Measurements from ENCODE around the gene SCP2D1. TPM values are rescaled to one million over a fixed set of nuclear protein-coding genes. Genes with fewer than 3 reads are reported as not detected.
"Not testable (repeated sequence)": the region's sequence is repeated elsewhere in the genome, so short reads cannot be mapped to it uniquely, and the experiment has no call there.

Gene SCP2D1
- total and polyA plus RNA-seq, 2 of the 8 experiments (the other 6 are each of a cell fraction or from before 2014, with no cell fraction given), result not detected

- H2BK15ac ChIP-seq (ENCODE audit: low read length); H2BK20ac ChIP-seq (ENCODE audit: low read length); H3K4me1 ChIP-seq (replicated peaks in 1 of 4; ENCODE audit: control insufficient read depth in 3 of 4, insufficient read depth in 4 of 4, low read length in 3 of 4); POLR2A ChIA-PET (ENCODE audit: partially characterized antibody); H3K23ac ChIP-seq (ENCODE audit: insufficient read length); FAIRE-seq; H4K8ac ChIP-seq (ENCODE audit: extremely low read depth, insufficient read depth, low read length); DNase-seq (ENCODE audit: low read depth in 1 of 2, low spot score in 2 of 2); H2BK120ac ChIP-seq (replicated peaks; ENCODE audit: low read depth, low read length); H4K20me1 ChIP-seq (replicated peaks in 1 of 2; ENCODE audit: control insufficient read depth in 1 of 2, insufficient read depth in 2 of 2, low read length in 2 of 2); H3K23me2 ChIP-seq (ENCODE audit: low read depth, low read length); H3K27ac ChIP-seq (ENCODE audit: low read depth, low read length); H3K4me2 ChIP-seq (ENCODE audit: insufficient read depth in 1 of 2, low read depth in 2 of 2, low read length in 2 of 2); H3K79me1 ChIP-seq (ENCODE audit: low read depth, low read length); H4K91ac ChIP-seq (replicated peaks; ENCODE audit: insufficient read length, low read length); H3K36me3 ChIP-seq (ENCODE audit: control insufficient read depth in 2 of 4, insufficient read depth in 4 of 4, low read length in 3 of 4); H4K5ac ChIP-seq (ENCODE audit: insufficient read length, low read depth, low read length); H3K9me3 ChIP-seq (ENCODE audit: insufficient read depth in 2 of 2, low read depth in 1 of 2, low read length in 1 of 2); H2BK5ac ChIP-seq (ENCODE audit: low read depth, low read length); H3K9ac ChIP-seq (replicated peaks in 1 of 4; ENCODE audit: extremely low read depth in 1 of 4, low read depth in 3 of 4, low read length in 3 of 4); H3K4me3 ChIP-seq (ENCODE audit: extremely low read depth in 1 of 4, insufficient read depth in 2 of 4, low read depth in 3 of 4, low read length in 4 of 4); H3K14ac ChIP-seq (ENCODE audit: insufficient read length); H3K56ac ChIP-seq (replicated peaks; ENCODE audit: insufficient read length, low read depth, low read length); H3K79me2 ChIP-seq (ENCODE audit: control insufficient read depth in 1 of 2, insufficient read depth in 2 of 2, low read length in 2 of 2); H2BK12ac ChIP-seq (ENCODE audit: low read depth, low read length); H2AFZ ChIP-seq (ENCODE audit: low read length); H2AK5ac ChIP-seq (ENCODE audit: low read depth, low read length); H3K18ac ChIP-seq (ENCODE audit: extremely low read depth, low read length); H3K4ac ChIP-seq (replicated peaks; ENCODE audit: insufficient read length, low read depth, low read length): not testable (repeated sequence)
- CTCF ChIA-PET (ENCODE audit: partially characterized antibody), result interaction anchor here (1.8 kb wide), 1 partner anchor 12 kb away, joined by 4 read pairs; no protein-coding TSS in a partner anchor
- 87% methylated on average over 2 of the region's 2 CpGs; no CpG with 5 or more reads in 1 of the 2 experiments for WGBS, 2 experiments (ENCODE audit: extremely low coverage in 1 of 2, insufficient coverage in 1 of 2, insufficient read length in 1 of 2, insufficient replicate concordance in 2 of 2, low coverage in 1 of 2, low lambda C conversion rate in 2 of 2, missing lambda C conversion rate in 1 of 2)
- peaks cover 0 to 15% (median 1%) of the 10 kb centered on the region in 4 experiments; a peak in 4 of 7 replicates for H3K27me3 ChIP-seq (replicated peaks in 1 of 4; ENCODE audit: control insufficient read depth in 3 of 4, extremely low read depth in 1 of 4, insufficient read depth in 3 of 4, low read length in 3 of 4)
These were observed 26.5 kb upstream of the SCP2D1 start for GRCh38 chr20:18787046-18787445.
